ENCODE data around the gene SNUPN.

GRCh38 chr15:75656331-75656730 is 30.8 kb upstream of the SNUPN start:
- TF ChIP-seq CTCF (conservative IDR thresholded peaks at IDR 0.05 in 1 of 2, IDR thresholded peaks at IDR 0.05 in 1 of 2; ENCODE audit: extremely low read depth in 1 of 2, insufficient read depth in 1 of 2, low read depth in 1 of 2, low read length in 2 of 2): no peak
- TF ChIP-seq EZH2 (IDR thresholded peaks at IDR 0.05; ENCODE audit: borderline replicate concordance, low read length): no peak
